Activated CD4-positive, alpha-beta T cell treated with anti-CD3 and anti-CD28 coated beads for 36 hours (primary cell): ENCODE results near the gene PEX10. TPM values are rescaled to one million over a fixed set of nuclear protein-coding genes. Genes with fewer than 3 reads are reported as not detected.

Experiments
- ATAC-seq: fragments of 200-7000 bp; cut with Tn5 transposase; one replicate; pipeline ENCODE4 v1.10.0; 2021; ENCODE audit warnings: mild to moderate bottlenecking, moderate library complexity
- CTCF ChIA-PET: fragments of 350-600 bp; sonication (Branson Sonifier 250); formaldehyde crosslinking; loops from one replicate; lab custom pipeline; 2021; ENCODE audit warnings: antibody characterized with exemption; lab: Charles Lee
- POLR2A ChIA-PET: fragments of 350-600 bp; sonication (Branson Sonifier 250); formaldehyde crosslinking; loops from one replicate; lab custom pipeline; 2021; ENCODE audit warnings: antibody characterized with exemption, inconsistent platforms; lab: Charles Lee
- DNase-seq: peaks from one replicate; pipeline ENCODE4 v3.0.0-alpha.2; 2020
- H3K27ac Mint-ChIP-seq: one replicate; pipeline ENCODE4 v1.8.0; 2021; ENCODE audit warnings: mixed read lengths
- H3K27me3 Mint-ChIP-seq: one replicate; pipeline ENCODE4 v1.8.0; 2021; ENCODE audit warnings: mixed read lengths
- H3K36me3 Mint-ChIP-seq: one replicate; pipeline ENCODE4 v1.8.0; 2021; ENCODE audit warnings: low read depth, mixed read lengths
- H3K4me1 Mint-ChIP-seq: one replicate; pipeline ENCODE4 v1.8.0; 2021; ENCODE audit warnings: mixed read lengths
- H3K4me3 Mint-ChIP-seq: one replicate; pipeline ENCODE4 v1.8.0; 2021; ENCODE audit warnings: mild to moderate bottlenecking, moderate library complexity, mixed read lengths
- H3K9me3 Mint-ChIP-seq: one replicate; pipeline ENCODE4 v1.8.0; 2021; ENCODE audit warnings: low read depth, mixed read lengths
- intact Hi-C, 2 experiments: fragments of 100-400 bp; cut with DNase I in 1 of 2; cut with micrococcal nuclease in 1 of 2; formaldehyde crosslinking; loops; one replicate each; pipeline versions ENCODE4 v1.14.2 to v1.15.1; 2022 to 2024; cut with DNase I, micrococcal nuclease
- total RNA-seq, 2 experiments: library from RNA; stranded (reverse); gene quantifications; one replicate each; pipeline ENCODE4 v1.2.3, GENCODE V29; 2021

The PEX10 gene
- total RNA-seq, 2 experiments from 2014 or later: 15.1 to 17.7 TPM

DNA sequence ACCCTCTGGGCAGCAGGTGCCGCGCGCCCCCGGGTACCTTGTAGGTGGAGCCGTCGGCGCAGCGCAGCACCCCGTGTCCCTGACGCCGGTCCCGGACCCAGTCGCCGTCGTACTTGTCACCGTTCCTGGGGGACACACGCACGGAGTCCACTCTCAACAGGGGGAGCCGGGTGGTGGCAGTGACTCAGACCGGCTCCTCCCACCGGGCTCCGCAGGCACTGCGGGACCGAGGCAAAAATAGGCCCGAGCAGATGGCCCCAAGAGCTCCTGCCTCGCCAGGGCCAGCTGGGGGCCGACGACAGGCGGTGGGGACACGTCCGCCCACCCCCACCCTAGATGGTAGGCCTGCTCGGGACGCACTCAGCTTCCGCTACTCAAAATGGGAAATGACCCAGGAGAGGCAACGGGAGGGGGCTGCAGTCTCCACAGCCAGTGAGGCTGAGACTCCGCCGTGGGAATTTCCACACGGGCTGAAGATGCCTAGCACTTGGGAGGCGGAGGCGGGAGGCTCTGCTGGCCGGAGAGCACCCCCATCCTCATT, 27.4 kb downstream of the PEX10 start:
- intact Hi-C loops: loop anchor here (5.0 kb wide), 2 partner anchors 153 to 293 kb away; no protein-coding TSS in a partner anchor
- Mint-ChIP-seq H3K9me3 (no peaks in the 10 kb centered on the region), H3K27ac (no peak overlapping the region), H3K4me1 (peaks cover 3% of the 10 kb centered on the region), H3K4me3 (no peak overlapping the region), H3K27me3 (no peaks in the 10 kb centered on the region), H3K36me3 (no peaks in the 10 kb centered on the region)
- ChIA-PET POLR2A (no interaction called here), CTCF (interaction anchor here (1.8 kb wide), 1 partner anchor 190 kb away, joined by 10 read pairs; the partner anchor contains the start of gene FAAP20)
- ATAC-seq (no peak), DNase-seq (no peak)

DNA sequence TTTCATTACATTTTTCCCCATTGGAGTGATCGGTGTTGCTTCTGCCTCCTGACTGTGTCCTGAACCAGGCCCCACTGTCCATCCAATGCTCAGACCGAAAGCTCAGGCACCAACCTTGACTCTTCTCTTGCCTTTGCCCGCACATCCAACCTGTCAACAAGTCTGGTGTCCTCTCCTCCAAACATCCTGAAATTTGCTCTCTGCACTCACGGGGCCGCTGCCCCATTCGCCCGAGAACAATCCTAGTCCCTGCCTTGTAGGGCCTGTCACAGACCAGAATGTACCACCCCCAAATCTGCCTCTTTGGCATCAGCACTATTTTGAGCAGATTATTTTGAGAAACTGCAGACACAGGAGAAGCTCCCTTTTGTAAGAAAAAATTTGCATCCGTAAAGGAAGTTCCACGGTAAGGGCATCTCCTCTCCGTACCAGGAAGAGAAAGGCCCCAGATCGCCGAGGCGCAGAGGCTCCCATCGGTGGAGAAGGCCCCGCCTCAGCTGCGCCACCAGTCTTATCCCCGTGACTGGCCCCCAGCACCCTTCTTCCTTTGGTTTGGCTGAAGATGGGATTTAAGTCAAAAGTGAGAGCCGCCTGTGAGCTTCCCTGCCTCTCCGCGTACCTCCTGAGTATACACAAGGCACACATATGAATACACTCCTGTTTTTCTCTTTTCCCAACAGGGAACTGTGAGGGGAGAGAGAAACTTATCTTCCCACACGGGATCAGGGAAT, 28.1 kb downstream of the PEX10 start:
- no peak overlapping the region for H3K4me3 Mint-ChIP-seq
- DNase-seq (no peak), ATAC-seq (no peak)
- ChIA-PET CTCF (interaction anchor here (0.5 to 1.8 kb wide), 4 partner anchors 165 to 425 kb away, joined by 3 to 10 read pairs (median 3); partner anchors contain the start of gene FAAP20), POLR2A (no interaction called here)
- no peaks in the 10 kb centered on the region for H3K36me3 Mint-ChIP-seq
- H3K27me3 Mint-ChIP-seq: no peaks in the 10 kb centered on the region
- intact Hi-C loops: loop anchor here (5.0 kb wide), 2 partner anchors 152 to 292 kb away; no protein-coding TSS in a partner anchor
- no peak overlapping the region for H3K27ac Mint-ChIP-seq
- no peaks in the 10 kb centered on the region for H3K9me3 Mint-ChIP-seq
- H3K4me1 Mint-ChIP-seq: no peaks in the 10 kb centered on the region

DNA sequence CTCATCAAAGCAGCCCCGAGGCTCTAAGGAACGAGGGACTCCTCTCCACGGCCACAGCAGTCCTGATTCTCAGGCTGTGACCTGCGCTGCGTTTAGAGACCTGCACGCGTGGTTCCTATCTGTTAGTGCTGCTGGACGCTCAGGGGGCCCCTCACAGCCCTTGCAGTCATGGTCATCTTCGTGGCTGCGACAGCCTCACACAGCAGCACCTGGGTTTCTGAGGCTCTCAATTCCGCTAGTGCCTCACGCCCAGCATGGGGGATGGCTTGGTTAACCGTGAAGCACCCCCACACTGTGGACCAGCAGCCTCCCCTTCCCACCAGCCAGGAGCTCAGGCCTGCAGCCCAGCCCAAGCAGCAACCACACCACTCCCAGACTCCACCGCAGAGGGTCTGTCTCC, 28.8 kb downstream of the PEX10 start:
- Mint-ChIP-seq H3K36me3 (no peaks in the 10 kb centered on the region), H3K4me1 (no peaks in the 10 kb centered on the region), H3K9me3 (no peaks in the 10 kb centered on the region), H3K27me3 (no peaks in the 10 kb centered on the region), H3K4me3 (no peak overlapping the region), H3K27ac (no peak overlapping the region)
- POLR2A ChIA-PET: no interaction called here
- no peak for DNase-seq
- intact Hi-C loops: loop anchor here (5.0 kb wide), 2 partner anchors 151 to 291 kb away; no protein-coding TSS in a partner anchor
- CTCF ChIA-PET: interaction anchor here (0.6 to 1.8 kb wide), 4 partner anchors 116 to 424 kb away, joined by 3 to 10 read pairs (median 4); partner anchors contain the start of gene FAAP20
- no peak for ATAC-seq

DNA sequence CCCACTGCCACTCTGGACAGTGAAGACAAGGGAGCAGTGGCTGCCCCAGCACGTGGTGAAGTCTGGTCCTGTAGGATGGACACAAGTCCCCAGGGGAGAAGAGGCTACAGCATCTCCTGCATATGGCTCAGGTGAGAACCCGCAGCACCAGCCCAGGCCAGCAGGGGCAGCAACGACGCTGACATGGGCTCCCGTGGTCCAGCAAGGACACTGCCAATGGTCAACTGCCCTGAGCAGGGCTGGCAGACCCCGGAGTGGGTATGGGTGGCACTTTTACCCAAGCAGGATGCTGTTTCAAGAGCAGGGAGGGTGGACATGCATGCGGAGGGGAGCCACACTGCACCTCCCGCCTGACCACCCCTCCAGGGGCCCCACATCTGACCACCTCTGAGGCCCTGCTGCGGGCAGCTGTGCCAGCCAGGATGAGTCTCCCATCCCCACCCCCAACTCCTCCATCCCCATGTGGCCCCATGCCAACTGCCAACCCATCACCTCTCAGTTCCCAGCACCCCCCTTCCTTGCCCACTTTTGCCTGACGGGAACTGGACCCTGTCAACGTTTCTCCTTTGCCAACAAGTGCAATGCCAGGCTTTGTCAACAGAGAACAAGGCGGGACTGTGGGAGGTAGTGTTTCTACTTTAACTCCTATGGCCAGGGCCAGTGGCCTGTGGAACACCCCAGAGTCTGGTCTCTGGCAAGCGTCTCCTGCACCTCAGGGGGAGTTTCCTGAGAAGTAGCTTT, 29.6 kb downstream of the PEX10 start:
- H3K4me3 Mint-ChIP-seq: no peak overlapping the region
- H3K4me1 Mint-ChIP-seq: no peaks in the 10 kb centered on the region
- intact Hi-C loops: loop anchor here (5.0 kb wide), 2 partner anchors 150 to 290 kb away; no protein-coding TSS in a partner anchor
- no peaks in the 10 kb centered on the region for H3K9me3 Mint-ChIP-seq
- H3K36me3 Mint-ChIP-seq: no peaks in the 10 kb centered on the region
- CTCF ChIA-PET: interaction anchor here (0.6 to 5.0 kb wide), 14 partner anchors 8 to 338 kb away, joined by 3 to 78 read pairs (median 6); partner anchors contain the start of genes FAAP20, MORN1, RER1 and SKI
- ATAC-seq (no peak), DNase-seq (peak; percentile 60)
- POLR2A ChIA-PET: interaction anchor here (0.8 kb wide), 1 partner anchor 705 kb away, joined by 4 read pairs; no protein-coding TSS in a partner anchor
- H3K27ac Mint-ChIP-seq: no peak overlapping the region
- no peaks in the 10 kb centered on the region for H3K27me3 Mint-ChIP-seq

DNA sequence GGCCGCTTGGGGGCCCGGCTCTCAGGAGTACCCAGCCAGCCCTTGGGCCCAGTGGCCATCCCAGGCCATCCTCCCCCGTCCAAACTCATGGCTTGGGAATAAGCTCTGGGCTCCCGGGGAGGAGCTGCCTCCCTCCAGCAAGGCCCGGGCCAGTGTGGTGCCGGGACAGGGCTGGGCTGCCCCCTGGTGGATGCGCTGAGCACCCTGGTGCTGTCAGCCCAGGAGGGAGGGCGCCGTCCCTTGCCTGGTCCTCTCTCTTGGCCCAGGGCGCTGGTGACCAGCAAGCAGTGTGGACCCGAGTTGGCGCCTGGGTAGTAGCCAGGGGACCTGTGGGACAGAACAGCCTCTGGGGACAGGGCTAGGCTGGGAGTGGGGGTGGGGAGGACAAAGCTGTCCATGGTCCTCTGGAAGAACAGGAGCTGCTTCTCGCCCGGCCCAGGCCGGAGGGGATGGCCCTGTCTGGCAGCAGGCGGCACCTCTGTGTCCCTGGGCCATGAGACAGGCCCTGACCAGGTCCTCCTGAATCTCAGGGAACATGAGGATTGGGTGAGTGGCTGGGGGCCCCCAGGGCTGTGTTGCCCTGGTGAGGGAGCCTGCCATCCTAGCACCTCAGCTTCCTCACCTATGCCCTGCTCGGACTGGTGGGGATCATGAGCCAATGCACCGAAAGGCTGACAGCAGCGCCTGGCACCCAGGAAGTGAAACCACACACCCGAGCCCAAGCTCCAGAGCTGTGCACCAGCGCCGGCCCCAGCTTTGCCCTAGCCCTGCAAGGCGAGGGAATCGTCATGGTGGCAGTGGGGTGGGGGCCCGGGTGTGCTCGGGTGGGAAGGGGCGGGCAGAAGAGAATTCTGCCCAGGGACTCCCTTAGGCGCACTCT, 30.4 kb downstream of the PEX10 start:
- CTCF ChIA-PET: interaction anchor here (0.6 to 5.0 kb wide), 20 partner anchors 9 to 337 kb away, joined by 3 to 78 read pairs (median 6); partner anchors contain the start of genes FAAP20, MORN1, RER1 and SKI
- Mint-ChIP-seq H3K27me3 (no peaks in the 10 kb centered on the region), H3K4me1 (no peaks in the 10 kb centered on the region), H3K9me3 (no peaks in the 10 kb centered on the region), H3K4me3 (no peak overlapping the region), H3K36me3 (no peaks in the 10 kb centered on the region), H3K27ac (no peak overlapping the region)
- peak; percentile 90 for DNase-seq
- POLR2A ChIA-PET: interaction anchor here (0.5 to 0.8 kb wide), 2 partner anchors 12 to 704 kb away, joined by 4 to 5 read pairs; no protein-coding TSS in a partner anchor
- intact Hi-C loops: loop anchor here (1.0 to 5.0 kb wide), 5 partner anchors 150 to 290 kb away; no protein-coding TSS in a partner anchor
- peak; percentile 97 for ATAC-seq

DNA sequence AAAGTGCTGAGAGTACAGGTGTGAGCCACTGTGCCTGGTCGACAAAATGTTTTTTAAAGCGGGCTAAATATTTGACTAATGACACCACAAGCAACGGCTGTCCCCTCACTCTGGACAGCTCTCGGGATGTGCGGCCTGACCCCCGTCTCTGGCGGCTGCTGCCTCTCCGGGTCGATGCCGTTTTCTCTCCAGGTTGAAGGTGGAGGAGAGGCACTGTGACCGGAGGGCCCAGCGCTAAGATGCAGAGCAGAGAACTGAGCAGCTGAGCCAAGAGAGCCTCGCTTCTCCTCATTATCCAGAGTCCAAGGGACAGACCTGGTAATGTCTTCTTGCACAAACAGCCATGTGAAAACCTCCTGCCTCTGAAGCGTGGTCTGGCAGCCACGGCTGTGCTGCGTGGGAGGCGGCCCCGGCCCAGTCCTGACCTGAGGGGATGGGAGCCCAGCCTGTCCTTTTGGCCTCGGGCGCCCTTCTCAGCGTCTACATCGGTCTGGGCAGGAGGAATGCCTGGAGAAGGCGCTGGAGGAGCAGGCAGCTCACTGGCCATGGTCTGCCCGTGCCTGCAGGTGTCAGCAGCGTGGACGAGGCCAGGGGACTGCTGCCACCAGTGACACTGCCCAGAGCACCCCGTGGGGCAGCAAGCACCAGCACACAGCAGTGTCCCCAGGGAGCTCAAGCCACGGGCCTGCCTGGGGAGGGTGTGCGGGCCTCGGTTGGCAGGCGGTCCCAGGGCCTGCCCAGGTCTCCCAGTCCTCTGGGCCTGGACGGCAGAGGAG, 31.4 kb downstream of the PEX10 start:
- Mint-ChIP-seq H3K9me3 (no peaks in the 10 kb centered on the region), H3K27ac (no peak overlapping the region), H3K4me1 (no peaks in the 10 kb centered on the region), H3K27me3 (no peaks in the 10 kb centered on the region), H3K36me3 (no peaks in the 10 kb centered on the region), H3K4me3 (no peak overlapping the region)
- CTCF ChIA-PET: interaction anchor here (0.6 to 5.0 kb wide), 21 partner anchors 10 to 336 kb away, joined by 3 to 78 read pairs (median 5); partner anchors contain the start of genes FAAP20, MORN1, RER1 and SKI
- intact Hi-C loops: loop anchor here (1.0 to 5.0 kb wide), 5 partner anchors 149 to 289 kb away; no protein-coding TSS in a partner anchor
- ATAC-seq (no peak), DNase-seq (no peak)
- POLR2A ChIA-PET: interaction anchor here (0.5 kb wide), 1 partner anchor 11 kb away, joined by 5 read pairs; no protein-coding TSS in a partner anchor

DNA sequence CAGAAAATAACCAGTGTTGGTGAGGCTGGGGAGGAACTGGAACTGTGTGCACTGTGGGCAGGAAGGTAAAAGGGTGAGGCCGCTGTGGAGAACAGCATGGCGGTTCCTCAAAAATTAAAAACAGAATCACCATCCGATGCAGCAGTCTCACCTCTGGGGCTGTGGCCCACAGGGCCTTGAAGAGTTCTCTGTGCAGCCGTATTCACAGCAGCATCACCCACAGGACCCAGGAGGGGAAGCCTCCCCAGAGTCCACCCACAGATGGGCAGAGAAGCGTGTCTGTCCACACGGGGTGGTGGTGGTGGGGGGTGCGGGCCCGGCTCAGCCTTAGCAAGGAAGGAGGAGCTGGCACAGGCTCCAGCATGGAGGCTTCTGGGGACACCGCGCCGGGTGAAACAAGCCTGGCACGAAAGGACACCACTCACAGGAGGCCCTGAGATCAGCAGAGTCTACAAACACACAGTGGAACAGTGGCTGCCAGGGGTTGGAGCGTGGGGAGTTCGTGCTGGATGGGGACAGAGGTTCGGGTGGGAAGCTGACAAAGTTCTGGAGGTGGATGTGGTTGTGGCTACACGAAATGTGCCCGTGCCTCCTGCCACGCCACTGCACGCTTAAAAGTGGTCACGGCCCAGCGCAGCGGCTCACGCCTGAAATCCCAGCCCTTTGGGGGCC, 32.5 kb downstream of the PEX10 start:
- ChIA-PET POLR2A (no interaction called here), CTCF (interaction anchor here (0.6 to 5.0 kb wide), 4 partner anchors 184 to 1075 kb away, joined by 3 to 78 read pairs (median 4); partner anchors contain the start of gene FAAP20)
- DNase-seq (no peak), ATAC-seq (no peak)
- intact Hi-C loops: loop anchor here (5.0 kb wide), 2 partner anchors 148 to 288 kb away; no protein-coding TSS in a partner anchor
- no peaks in the 10 kb centered on the region for H3K9me3 Mint-ChIP-seq
- no peaks in the 10 kb centered on the region for H3K36me3 Mint-ChIP-seq
- no peaks in the 10 kb centered on the region for H3K27me3 Mint-ChIP-seq
- no peaks in the 10 kb centered on the region for H3K4me1 Mint-ChIP-seq
- no peak overlapping the region for H3K27ac Mint-ChIP-seq
- no peak overlapping the region for H3K4me3 Mint-ChIP-seq

DNA sequence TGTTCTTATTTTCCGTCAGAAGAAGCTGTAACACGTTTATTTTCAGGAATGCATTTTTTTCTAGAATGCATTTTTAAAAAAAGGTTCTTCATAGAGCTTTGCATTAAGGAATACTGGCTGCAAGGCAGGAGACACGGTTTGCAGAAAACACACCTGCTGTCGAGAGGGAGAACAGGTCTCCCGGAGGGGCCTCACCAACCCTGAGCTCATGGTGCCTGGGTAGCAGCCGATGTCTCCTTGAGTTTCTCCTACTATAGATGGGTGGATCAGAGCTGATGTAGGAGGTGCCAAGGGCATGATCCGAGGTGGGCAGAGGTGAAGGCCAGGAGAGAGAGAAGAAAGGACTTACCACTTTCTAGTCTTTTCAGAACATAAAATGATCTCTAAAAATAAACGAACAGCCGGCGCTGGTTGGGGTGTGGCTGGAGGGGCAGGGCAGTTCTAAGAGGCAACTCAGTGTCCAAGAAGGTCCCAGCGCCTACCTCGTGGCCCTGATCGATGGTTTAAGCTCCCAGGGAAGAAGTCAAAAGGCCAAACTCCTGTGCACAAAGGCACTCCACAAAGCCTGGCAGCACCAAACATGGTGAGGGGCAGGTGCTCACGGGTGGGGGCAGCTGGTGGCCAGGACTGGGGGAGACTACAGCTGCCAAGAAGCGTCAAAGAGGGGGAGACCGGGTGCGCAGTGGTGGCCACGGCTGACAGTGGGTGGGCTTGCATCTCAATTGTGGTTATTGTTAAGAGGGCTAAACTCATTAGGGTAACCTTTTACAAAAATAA, 33.2 kb downstream of the PEX10 start:
- intact Hi-C loops: no loop called here
- DNase-seq (no peak), ATAC-seq (no peak)
- Mint-ChIP-seq H3K4me3 (no peak overlapping the region), H3K9me3 (no peaks in the 10 kb centered on the region), H3K27ac (no peak overlapping the region), H3K4me1 (no peaks in the 10 kb centered on the region), H3K36me3 (no peaks in the 10 kb centered on the region), H3K27me3 (no peaks in the 10 kb centered on the region)
- ChIA-PET POLR2A (no interaction called here), CTCF (interaction anchor here (1.6 to 5.0 kb wide), 2 partner anchors 9 to 183 kb away, joined by 3 to 78 read pairs; partner anchors contain the start of gene FAAP20)

DNA sequence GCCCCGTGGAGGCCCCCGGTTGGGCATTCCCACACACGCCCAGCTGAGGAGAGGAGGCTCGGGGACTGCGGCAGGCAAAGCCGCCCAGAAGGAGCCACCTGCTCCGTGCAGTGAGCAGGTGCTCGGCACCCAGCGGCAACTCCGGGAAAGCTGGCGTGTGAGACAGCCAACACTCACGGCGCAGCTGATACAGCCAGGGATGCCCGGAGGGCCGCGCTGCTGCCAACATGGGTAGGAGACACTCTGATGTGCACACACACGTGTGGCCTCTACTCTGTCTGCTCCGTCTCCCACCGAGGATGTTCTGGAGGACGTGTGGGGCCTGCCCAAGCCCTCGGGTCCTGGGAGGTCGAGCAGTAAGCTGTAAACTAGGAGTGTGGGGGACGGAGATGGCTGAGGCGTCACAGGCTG, 33.9 kb downstream of the PEX10 start:
- intact Hi-C loops: no loop called here
- CTCF ChIA-PET: interaction anchor here (1.6 to 5.0 kb wide), 2 partner anchors 9 to 183 kb away, joined by 3 to 78 read pairs; partner anchors contain the start of gene FAAP20
- POLR2A ChIA-PET: no interaction called here
- Mint-ChIP-seq H3K4me1 (no peaks in the 10 kb centered on the region), H3K27ac (no peak overlapping the region), H3K9me3 (no peaks in the 10 kb centered on the region), H3K4me3 (no peak overlapping the region), H3K36me3 (no peaks in the 10 kb centered on the region), H3K27me3 (no peaks in the 10 kb centered on the region)
- ATAC-seq: no peak
- DNase-seq: no peak
